Gastroesophageal sphincter (tissue), 3 donors: Measurements from ENCODE around the gene CCNY.

Experiments used
- CTCF ChIP-seq, 4 experiments: fragments of 200-600 bp in 2 of 4; fragments of 450-650 bp in 2 of 4; sonication (generic) in 1 of 4; IDR thresholded peaks; one replicate each; pipeline ENCODE4 v1.5.1; 2017 to 2019; ENCODE audit warnings: antibody characterized with exemption in 4 of 4, mild to moderate bottlenecking in 2 of 4, moderate library complexity in 2 of 4
- POLR2A ChIP-seq, 2 donors: fragments of 450-650 bp; IDR thresholded peaks; one replicate each; pipeline ENCODE4 v1.6.1; 2017; ENCODE audit warnings: antibody characterized with exemption in 2 of 2, mild to moderate bottlenecking in 2 of 2, moderate library complexity in 1 of 2
- POLR2AphosphoS5 ChIP-seq: sonication (generic); formaldehyde crosslinking; IDR thresholded peaks from one replicate; pipeline ENCODE4 v1.6.1; 2017; ENCODE audit warnings: antibody characterized with exemption

GRCh38 chr10:35516102-35516670 lies 179.9 kb downstream of the CCNY start:
- TF ChIP-seq CTCF (IDR thresholded peaks at IDR 0.05) (no peak), POLR2A (IDR thresholded peaks at IDR 0.05) (no peak), POLR2AphosphoS5 (no peak)
